OCI-LY7 (cell line): ENCODE data around the gene IL6R.

Experiments used
- CTCF ChIP-seq: fragments of 200-600 bp; sonication (generic); conservative IDR thresholded peaks from 2 replicates; pipeline ENCODE4 v1.5.1; 2014; ENCODE audit warnings: mild to moderate bottlenecking, antibody characterized with exemption, low read length, moderate library complexity, mixed read lengths
- EZH2phosphoT487 ChIP-seq: fragments of 200-600 bp; sonication (generic); IDR thresholded peaks from 2 replicates; pipeline ENCODE4 v1.6.1; 2018; ENCODE audit warnings: low read depth, borderline replicate concordance, mild to moderate bottlenecking, mixed run types, antibody characterized with exemption, low read length, moderate library complexity, mixed read lengths

- TF ChIP-seq CTCF (no peak), EZH2phosphoT487 (no peak)
These were observed 3.1 kb downstream of the IL6R start for GRCh38 chr1:154408174-154408777.
